Activated T-helper 2 cell treated with anti-CD3 and anti-CD28 coated beads, Interferon-gamma antibody, Interleukin-2, Interleukin-4, amounts not matched to agents 10 μg/mL and 5 μg/mL and 100 μg/mL, durations not matched to agents 14 hours and 24 hours and 36 hours (primary cell): ENCODE data around the gene ZFYVE21. TPM values are rescaled to one million over a fixed set of nuclear protein-coding genes. Genes with fewer than 3 reads are reported as not detected.

Experiments
- DNase-seq: peaks from one replicate; pipeline ENCODE4 v3.0.0; 2021; ENCODE audit warnings: low spot score
- H3K27ac Mint-ChIP-seq: one replicate; pipeline ENCODE4 v1.8.0; 2021; ENCODE audit warnings: mixed read lengths
- H3K27me3 Mint-ChIP-seq: one replicate; pipeline ENCODE4 v1.8.0; 2021; ENCODE audit warnings: low read depth, mixed read lengths
- H3K36me3 Mint-ChIP-seq: one replicate; pipeline ENCODE4 v1.8.0; 2021; ENCODE audit warnings: low read depth, mixed read lengths
- H3K4me1 Mint-ChIP-seq: one replicate; pipeline ENCODE4 v1.8.0; 2021; ENCODE audit warnings: low read depth, mixed read lengths
- H3K4me3 Mint-ChIP-seq: one replicate; pipeline ENCODE4 v1.8.0; 2021; ENCODE audit warnings: low read depth, mild to moderate bottlenecking, moderate library complexity, mixed read lengths
- H3K9me3 Mint-ChIP-seq: one replicate; pipeline ENCODE4 v1.8.0; 2021; ENCODE audit warnings: mixed read lengths
- intact Hi-C: fragments of 100-400 bp; cut with micrococcal nuclease; formaldehyde crosslinking; loops from one replicate; pipeline ENCODE4 v1.15.1; 2023
- total RNA-seq: library from RNA; stranded (reverse); gene quantifications from 2 replicates; pipeline ENCODE4 v1.2.3, GENCODE V29; 2022

Gene ZFYVE21
- total RNA-seq, 1 donor from 2014 or later: 27.5 TPM

DNA sequence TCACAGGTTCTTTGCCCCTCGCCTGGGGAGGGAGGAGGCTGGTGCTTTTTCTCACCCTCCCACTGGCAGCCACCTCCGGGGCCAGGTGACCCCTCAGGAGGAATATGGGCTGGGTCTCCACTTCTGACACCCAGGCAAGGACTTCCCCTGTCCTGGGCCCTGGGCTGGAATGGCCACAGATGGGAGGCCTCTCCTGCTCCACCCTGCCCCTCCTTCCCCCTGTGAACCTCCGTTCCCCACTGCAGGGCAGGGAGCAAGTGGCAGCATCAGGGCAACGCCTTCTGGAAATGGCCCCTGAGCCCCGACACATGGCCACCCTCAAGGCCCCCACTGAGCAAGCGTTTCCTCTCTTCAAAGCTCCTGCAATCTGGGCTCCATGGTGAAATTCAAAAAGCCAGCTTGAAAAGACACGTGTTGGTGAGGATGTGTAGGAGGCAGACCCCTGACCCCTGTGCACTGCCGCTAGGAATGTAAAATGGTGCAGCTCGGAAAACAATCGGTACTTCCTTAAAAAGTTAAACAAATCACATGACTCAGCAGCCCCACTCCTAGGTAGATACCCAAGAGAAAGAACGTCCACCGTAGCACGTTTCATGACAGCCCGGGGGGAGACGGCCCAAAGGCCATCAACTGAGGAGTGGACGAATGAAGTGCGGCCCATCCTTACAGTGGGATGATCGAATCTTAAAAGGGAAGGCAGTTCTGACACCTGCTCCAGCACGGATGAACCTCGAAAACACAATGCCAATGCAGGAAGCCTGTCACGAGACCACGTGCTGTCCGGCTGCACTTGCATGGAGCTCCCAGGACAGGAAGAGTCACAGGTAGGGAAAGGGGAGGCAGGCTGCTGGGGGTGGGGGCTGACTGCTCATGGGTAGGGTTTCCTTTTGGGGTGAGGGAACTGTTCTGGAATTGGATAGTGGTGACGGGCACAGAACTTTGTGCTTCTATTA, 11.9 kb upstream of the ZFYVE21 start:
- no peak overlapping the region for H3K27ac Mint-ChIP-seq

DNA sequence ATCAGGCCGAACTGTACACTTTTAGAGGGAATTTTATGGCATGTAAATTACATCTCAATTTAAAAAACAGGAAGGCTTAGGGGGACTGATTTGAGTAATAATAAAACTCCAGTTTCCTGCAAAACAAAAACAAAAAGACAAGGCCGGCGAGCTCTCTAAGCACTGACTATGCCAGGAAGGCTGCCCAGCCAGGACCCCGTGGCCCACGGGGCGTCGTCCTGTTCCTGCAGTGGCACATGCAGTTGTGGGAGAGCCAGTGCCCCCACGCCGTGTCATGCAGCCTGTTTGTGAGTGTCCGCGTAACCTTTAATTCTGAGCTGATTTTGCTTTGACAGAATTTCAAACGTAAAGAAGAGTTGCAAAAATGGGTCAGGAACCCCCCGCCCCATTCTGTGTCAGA, 10.9 kb upstream of the ZFYVE21 start:
- H3K4me3 Mint-ChIP-seq: no peak overlapping the region

More for the DNA sequence above, 11.9 kb upstream of the ZFYVE21 start:
- intact Hi-C loops: no loop called here
- H3K27me3 Mint-ChIP-seq: no peaks in the 10 kb centered on the region
- H3K4me3 Mint-ChIP-seq: no peak overlapping the region
- H3K36me3 Mint-ChIP-seq: peaks cover 40% of the 10 kb centered on the region
- no peaks in the 10 kb centered on the region for H3K9me3 Mint-ChIP-seq
- no peak for DNase-seq
- no peaks in the 10 kb centered on the region for H3K4me1 Mint-ChIP-seq

DNA sequence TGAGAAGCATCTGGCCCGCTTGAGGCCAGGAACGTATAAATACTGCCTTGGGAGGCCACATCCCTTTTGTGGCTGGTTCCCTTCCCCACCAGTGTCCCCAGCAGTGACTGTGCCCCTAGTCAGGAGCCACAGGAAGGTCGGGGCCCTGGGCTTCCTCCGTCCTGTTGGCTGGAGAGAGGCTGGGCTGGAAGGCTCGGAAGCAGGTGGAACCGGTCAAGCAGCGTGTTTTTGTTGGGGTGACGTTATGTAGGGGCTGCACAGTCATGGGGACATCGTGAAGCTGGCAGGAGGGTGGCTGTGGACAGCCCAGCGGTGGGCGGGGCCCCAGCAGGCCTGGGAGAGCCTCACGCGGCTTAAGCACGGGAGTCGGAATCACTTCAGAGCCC, 10.5 kb upstream of the ZFYVE21 start:
- no peaks in the 10 kb centered on the region for H3K27me3 Mint-ChIP-seq
- intact Hi-C loops: no loop called here
- H3K9me3 Mint-ChIP-seq: no peaks in the 10 kb centered on the region
- no peak overlapping the region for H3K4me3 Mint-ChIP-seq
- H3K27ac Mint-ChIP-seq: no peak overlapping the region
- no peaks in the 10 kb centered on the region for H3K4me1 Mint-ChIP-seq
- no peak for DNase-seq
- peaks cover 39% of the 10 kb centered on the region for H3K36me3 Mint-ChIP-seq

More for the DNA sequence above, 10.9 kb upstream of the ZFYVE21 start:
- Mint-ChIP-seq H3K36me3 (peaks cover 40% of the 10 kb centered on the region), H3K9me3 (no peaks in the 10 kb centered on the region), H3K27ac (no peak overlapping the region), H3K27me3 (no peaks in the 10 kb centered on the region), H3K4me1 (no peaks in the 10 kb centered on the region)
- DNase-seq: no peak
- intact Hi-C loops: no loop called here

DNA sequence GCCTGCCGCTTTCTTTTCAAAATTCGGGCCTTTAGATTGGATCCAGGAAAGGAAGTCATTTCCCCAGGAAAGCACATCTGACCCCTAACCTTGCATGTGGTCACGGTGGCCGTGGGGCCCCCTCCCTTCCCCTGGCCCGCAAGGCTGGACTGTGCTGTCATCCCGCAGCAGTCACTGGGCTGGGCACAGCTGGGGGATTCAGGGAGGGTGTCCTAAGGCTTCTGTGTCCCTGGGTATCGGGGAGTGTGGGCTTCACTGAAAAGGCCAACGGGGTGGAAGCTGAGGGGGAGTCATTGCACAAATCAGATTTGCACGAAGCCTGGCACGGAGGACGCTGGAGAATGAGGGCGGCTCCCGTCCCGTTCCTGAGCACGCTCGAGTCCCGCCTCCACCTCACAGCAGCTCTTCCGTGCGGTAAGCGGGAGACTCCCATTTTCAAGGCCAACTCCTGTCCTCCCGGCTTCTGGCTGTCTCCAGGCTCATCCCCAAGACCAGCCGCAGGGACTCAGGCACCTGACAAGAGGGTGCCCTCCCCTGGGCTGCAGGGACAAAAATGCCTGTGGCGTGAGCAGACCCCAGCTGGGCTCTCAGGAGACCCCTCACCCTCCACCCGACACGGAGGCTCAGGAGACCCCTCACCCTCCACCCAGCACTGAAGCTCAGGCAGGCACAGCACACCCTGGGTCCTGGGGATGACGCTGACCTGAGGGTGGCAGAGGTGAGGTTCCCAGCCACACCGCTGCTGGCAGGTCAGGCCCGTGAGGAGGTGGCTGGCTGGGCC, 9.9 kb upstream of the ZFYVE21 start:
- no peaks in the 10 kb centered on the region for H3K4me1 Mint-ChIP-seq
- H3K4me3 Mint-ChIP-seq: no peak overlapping the region
- peaks cover 40% of the 10 kb centered on the region for H3K36me3 Mint-ChIP-seq
- H3K27me3 Mint-ChIP-seq: no peaks in the 10 kb centered on the region
- no peak overlapping the region for H3K27ac Mint-ChIP-seq
- H3K9me3 Mint-ChIP-seq: no peaks in the 10 kb centered on the region
- DNase-seq: no peak
- intact Hi-C loops: no loop called here

DNA sequence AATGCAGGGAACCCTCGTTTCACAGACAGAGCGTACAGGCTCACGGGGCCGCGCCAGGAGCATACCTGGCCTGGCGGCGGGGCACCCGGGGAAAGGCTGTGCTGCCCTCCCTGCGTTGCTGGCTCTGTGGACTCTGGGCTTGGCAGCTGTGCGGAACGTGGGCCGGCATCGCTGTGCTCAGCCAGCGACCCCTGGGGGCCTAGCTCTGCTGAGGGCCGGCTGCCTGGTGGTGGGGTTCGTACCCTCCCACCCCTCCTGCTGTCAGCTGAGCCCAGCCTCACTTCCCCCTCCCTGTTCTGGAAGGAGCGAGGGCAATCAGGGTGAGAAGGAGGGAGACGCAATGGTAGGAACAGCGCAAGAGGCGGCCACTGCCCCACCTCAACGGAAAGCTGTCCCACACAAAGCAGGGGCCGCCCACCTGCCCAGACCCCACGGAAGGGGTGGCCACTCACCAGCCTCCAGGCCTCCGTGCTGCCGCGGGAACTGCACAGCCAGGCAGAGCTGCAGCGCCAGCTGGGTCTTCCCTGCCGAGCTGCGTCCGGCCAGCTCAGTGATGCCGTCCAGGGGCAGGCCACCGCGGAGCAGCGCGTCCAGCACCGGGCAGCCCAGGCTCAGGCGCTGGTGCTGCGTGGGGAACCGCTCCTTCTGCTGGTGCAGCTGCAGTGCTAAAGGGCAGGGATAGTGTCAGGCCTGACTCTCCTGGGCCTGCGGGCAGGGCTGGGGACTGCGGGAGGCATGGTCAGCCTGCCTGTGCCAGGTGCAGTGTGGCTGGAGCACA, 8.9 kb upstream of the ZFYVE21 start:
- DNase-seq: no peak
- intact Hi-C loops: no loop called here
- Mint-ChIP-seq H3K4me3 (no peak overlapping the region), H3K4me1 (no peaks in the 10 kb centered on the region), H3K27me3 (no peaks in the 10 kb centered on the region), H3K27ac (no peak overlapping the region), H3K9me3 (no peaks in the 10 kb centered on the region), H3K36me3 (peaks cover 44% of the 10 kb centered on the region)

DNA sequence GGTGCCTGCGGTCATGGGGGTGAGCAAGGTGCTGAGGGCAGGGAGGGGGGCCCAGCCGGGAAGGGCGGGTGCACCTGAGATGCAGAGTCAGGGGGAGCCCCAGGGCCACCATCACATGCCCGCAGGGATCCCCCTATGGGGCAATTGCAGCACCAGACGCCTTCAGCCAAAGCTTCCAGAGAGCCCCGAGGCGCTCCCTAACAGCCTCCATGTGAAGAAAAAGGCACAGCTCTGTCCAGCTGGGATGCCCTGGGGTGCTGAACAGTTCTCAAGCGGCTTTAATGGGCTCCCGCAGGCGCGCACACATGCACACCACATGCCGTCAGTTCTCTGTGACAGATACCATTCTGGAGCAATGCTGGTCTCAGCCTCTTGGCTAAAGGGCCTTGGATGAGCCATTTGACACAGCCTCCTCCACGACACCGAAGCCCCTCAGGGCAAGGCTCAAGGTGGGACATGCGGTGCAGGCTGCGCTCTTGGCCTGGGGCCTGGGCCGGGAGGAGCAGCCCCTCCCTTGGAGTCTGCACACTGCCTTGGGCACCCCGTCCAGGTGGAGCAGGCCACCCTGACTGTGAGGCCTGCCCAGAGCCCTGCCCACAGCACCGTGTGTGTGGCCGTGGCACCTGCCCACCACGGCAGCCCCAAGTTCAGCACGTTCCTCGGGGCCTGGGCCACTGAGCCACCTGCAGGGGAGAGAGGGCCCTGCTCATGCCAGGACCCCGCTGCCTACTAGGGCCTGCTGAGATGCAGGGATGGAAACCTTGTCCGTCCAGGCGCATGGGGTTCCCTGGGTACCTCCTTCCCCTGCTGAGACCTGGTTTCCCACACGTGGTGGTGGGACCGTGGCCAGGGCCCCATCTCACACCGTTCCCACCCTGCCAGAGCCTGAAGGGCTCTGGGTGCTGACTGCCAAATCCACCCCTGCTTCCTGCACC, 8.0 kb upstream of the ZFYVE21 start:
- Mint-ChIP-seq H3K4me1 (no peaks in the 10 kb centered on the region), H3K4me3 (no peak overlapping the region), H3K9me3 (no peaks in the 10 kb centered on the region), H3K27ac (no peak overlapping the region), H3K36me3 (peaks cover 42% of the 10 kb centered on the region), H3K27me3 (no peaks in the 10 kb centered on the region)
- intact Hi-C loops: no loop called here
- no peak for DNase-seq

DNA sequence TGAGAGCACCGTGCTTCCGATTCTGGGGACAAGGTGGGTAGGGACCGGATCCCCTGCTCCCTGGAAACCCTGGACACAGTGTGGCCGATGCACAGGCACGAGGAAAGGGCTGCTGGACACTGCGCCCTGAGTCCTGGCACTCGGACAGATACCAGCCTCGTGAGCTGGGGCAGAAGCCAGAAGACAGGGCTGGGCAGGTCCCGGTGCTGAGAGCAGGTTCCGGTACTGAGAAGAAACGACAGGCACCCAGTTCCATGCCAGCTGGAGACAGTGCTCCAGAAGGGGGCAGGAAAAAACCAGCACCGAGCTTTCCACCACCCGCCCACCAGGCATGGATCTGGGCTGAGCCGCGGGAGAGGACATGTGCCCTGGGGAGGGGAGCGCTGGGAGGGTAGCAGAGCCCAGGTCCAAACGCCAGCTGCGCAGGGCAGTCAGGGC, 6.8 kb upstream of the ZFYVE21 start:
- no peak overlapping the region for H3K27ac Mint-ChIP-seq
- DNase-seq: no peak
- peaks cover 9% of the 10 kb centered on the region for H3K4me1 Mint-ChIP-seq
- no peaks in the 10 kb centered on the region for H3K27me3 Mint-ChIP-seq
- H3K9me3 Mint-ChIP-seq: no peaks in the 10 kb centered on the region
- no peak overlapping the region for H3K4me3 Mint-ChIP-seq
- intact Hi-C loops: no loop called here
- H3K36me3 Mint-ChIP-seq: peaks cover 41% of the 10 kb centered on the region

DNA sequence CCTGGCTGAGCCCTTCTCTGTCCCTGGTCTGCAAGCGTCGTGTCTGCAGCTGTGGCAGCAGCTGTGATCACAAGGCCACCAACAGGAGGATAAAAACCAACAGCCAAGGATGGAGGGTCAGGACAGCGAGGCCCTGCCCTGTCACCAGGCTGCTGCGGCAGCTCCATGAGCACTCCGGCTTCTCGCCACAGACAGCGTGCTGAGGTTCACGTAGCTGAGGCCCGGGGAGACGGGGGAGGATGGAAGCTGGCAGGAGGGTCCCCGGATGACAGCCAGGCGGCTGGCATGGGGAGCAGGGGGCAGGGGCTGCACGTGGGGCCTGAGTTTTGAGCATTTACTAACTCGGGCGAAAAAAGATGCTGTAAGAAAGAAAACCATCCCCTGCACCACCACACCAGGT, 5.8 kb upstream of the ZFYVE21 start:
- H3K9me3 Mint-ChIP-seq: no peaks in the 10 kb centered on the region
- intact Hi-C loops: loop anchor here (10.0 kb wide), 1 partner anchor 85 kb away; the partner anchor contains the start of gene KLC1
- H3K27me3 Mint-ChIP-seq: no peaks in the 10 kb centered on the region
- peaks cover 14% of the 10 kb centered on the region for H3K4me1 Mint-ChIP-seq
- peaks cover 36% of the 10 kb centered on the region for H3K36me3 Mint-ChIP-seq
- no peak overlapping the region for H3K4me3 Mint-ChIP-seq
- DNase-seq: no peak
- no peak overlapping the region for H3K27ac Mint-ChIP-seq

DNA sequence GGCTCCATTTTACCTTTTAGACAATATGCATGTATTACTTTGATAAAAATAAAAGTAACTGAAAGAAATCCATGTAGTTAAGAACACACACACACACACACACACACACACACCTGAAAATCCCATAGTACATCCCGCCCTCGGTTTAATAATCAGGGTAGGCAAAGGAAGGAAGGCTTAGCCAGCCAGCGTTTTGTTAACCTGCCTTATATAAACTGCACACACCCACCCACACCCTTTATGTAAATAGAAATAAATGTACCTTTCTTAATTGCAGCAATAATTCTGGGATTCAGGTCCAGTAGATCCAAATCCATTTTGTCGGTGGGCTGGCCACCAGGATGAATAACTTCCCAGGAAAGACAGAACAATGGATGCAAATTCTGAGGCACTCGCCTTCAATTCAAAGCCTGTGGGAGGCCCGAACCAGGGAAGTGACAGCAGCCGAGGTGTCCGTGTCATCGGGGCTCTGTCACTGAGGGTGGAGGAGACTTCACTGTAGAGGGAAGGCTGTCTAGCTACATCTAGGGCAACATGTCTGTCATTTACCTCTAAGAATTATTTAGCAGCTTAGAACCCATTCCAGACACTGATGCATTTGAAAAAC, 4.7 kb upstream of the ZFYVE21 start:
- DNase-seq: no peak
- H3K4me3 Mint-ChIP-seq: no peak overlapping the region
- H3K4me1 Mint-ChIP-seq: peaks cover 14% of the 10 kb centered on the region
- H3K27me3 Mint-ChIP-seq: no peaks in the 10 kb centered on the region
- no peaks in the 10 kb centered on the region for H3K9me3 Mint-ChIP-seq
- intact Hi-C loops: loop anchor here (10.0 kb wide), 1 partner anchor 86 kb away; the partner anchor contains the start of gene KLC1
- H3K27ac Mint-ChIP-seq: no peak overlapping the region
- H3K36me3 Mint-ChIP-seq: peaks cover 31% of the 10 kb centered on the region

DNA sequence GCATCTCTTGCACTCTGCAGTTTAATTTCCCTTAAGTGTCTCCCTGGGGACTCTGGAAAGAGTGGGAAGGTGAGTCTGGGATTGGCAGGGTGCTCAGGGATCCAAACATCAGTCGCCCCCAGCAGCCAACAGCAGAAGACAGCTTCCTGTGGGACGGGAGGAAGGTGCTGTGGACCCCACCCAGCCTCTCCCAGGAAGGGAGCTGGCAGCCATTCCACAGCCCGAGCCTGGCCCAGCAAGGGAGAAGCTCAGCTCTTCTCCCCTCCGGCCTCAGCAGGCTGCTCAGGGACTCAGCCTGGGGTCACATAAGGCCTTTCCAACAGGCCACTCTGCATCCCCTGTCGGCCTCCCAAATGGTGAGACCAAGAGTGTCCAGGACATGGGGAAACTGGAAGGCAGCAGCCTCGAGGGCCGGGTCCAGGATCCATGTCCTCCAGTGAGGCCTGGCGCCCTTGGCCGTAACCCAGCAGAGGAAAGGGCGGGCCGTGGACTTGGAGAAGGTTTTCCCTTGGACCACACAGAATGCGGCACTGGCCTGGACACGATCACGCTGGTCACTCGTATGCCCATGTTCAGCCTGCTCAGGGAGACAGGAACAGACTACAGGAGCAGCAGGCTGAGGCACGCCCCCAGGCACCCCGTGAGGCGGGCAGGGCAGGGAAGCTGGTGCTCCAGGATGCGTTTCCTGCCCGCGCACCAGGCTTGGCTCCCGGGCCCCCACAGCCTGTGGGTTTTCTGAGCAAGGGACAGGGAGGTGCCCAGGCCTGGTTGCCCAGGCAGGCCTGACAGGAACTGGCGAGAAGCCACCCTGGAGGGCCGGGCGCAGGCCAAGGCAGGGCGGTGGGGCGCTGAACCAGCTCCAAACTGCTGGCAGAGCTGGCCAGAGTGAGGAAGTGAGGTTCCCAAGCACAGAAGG, 3.8 kb upstream of the ZFYVE21 start:
- Mint-ChIP-seq H3K36me3 (peaks cover 31% of the 10 kb centered on the region), H3K9me3 (no peaks in the 10 kb centered on the region), H3K27me3 (no peaks in the 10 kb centered on the region), H3K4me1 (peaks cover 16% of the 10 kb centered on the region), H3K4me3 (no peak overlapping the region), H3K27ac (no peak overlapping the region)
- intact Hi-C loops: loop anchor here (10.0 kb wide), 1 partner anchor 87 kb away; the partner anchor contains the start of gene KLC1
- DNase-seq: no peak
